HG02840 (cell line): ENCODE data around the gene ZGPAT.

ENCODE experiments used
- ATAC-seq: cut with Tn5 transposase; IDR thresholded peaks from one replicate; pipeline ENCODE4 v1.9.1; 2021; ENCODE audit warnings: mild to moderate bottlenecking, moderate library complexity, moderate number of reproducible peaks; ENCODE audit not compliant: unreplicated experiment, low FRiP score

The ZGPAT gene

DNA sequence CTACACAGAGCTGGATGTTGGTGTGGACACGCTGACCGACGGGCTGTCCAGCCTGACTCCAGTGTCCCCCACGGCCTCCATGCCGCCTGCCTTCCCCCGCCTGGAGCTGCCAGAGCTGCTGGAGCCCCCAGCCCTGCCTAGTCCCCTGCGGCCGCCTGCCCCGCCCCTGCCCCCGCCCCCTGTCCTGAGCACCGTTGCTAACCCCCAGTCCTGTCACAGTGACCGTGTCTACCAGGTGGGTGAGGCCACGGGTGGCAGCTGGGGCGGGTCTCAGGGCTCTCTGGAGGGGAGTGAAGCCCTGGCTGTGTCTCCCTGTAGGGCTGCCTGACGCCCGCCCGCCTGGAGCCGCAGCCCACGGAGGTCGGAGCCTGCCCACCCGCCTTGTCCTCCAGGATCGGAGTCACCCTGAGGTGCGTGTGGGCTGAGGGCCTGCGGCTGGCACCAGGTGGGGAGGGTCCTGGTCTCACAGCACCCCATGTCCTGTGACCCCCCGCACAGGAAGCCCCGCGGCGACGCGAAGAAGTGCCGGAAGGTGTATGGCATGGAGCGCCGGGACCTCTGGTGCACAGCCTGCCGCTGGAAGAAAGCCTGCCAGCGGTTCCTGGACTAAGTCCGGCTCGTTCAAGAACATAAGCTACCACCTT is 34.7 kb downstream of the ZGPAT start:
- ATAC-seq = no peak

DNA sequence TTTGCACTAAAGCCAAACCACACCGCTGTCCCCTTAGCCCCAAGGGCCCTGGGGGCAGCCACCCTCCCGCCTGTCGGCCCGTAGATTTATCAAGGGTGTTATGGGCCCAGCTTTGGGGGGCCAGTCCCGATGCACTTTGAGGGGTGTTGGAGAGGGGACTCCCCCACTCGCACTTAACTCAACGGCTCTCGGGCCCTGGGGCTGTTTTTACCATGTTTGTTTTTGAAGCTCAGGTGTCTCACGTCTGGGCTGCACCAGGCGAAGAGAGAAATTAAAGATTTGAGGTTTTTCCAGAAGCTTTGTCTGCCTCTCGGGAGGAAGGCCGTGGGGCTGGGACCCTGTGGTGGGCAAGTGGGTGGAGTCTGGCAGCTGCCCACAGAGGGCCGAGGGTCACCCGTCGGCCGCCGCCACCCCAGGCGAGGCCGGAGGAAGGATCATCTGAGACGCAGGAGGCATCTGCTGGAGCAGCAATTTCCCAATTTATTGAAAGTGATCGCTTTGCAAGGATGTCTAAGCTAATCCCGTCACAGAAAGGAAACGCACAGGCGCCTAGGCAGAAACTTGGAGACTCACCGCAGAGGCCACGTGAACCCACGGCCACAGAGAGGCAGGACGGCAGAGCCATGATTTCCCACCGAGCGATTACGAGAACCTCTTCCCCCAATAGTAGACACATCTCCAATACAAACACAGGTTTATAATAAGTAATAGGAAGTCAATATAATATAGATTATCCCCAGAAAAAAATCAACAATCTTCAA is 35.6 kb downstream of the ZGPAT start:
- ATAC-seq = no peak

DNA sequence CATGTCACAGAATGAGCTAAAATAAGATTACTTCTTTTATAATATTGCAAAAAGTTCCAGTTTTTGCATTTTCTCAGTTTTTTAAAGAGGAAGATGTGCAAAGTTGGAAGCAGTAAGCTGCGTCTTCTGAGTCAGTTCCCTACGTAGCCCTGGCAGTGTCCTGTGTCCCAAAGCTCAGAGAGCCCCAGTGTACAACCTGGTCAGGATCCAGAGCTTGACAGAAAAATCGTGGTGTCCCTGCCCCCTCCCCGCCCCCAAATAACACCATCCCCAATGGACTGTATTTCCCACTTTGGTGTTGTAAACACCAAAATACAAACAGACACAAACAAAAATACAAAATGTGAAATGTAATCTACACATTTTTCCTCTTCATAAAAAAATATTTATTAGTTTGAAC is 36.3 kb downstream of the ZGPAT start:
- no peak for ATAC-seq

DNA sequence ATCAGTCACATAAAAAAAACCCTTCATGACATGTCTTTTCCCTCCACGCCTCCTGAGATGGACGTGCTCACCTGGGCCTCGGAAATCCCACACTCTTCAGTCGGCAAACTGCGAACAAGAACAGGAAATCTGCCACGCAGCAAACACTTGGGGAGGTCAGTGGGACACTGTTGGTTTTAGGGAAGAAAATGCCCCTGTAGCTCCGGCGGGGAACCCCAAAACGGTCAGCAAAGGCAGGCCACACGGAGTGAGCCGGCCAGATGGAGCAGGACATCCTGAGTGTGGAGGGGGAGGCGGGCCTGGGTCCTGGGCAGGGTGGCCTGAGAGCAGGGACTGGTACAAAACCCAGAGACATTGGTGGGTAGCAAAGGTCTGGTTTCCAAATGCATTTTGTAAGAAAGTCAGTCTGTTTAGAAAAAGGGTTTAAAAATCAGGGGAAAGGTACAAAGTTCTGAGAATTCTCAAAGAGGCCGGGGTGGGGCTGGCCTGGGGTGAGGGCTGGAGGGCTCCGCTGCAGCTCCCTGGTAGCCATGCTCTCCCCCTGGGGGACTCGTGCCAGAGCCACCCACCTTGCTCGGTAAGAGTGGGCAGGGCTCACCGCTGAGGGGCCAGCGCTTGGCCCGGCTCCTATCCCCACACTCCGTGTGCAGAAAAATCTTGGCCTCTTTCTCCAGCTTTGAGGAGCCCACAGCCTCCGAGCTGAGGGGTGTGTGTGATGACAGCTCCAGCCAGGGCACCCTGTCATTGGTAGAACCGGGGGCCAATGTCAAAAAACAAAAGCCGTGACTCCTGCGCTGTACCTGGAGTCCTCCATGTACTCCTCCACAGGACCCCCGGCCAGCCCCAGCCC is 37.0 kb downstream of the ZGPAT start:
- no peak for ATAC-seq

DNA sequence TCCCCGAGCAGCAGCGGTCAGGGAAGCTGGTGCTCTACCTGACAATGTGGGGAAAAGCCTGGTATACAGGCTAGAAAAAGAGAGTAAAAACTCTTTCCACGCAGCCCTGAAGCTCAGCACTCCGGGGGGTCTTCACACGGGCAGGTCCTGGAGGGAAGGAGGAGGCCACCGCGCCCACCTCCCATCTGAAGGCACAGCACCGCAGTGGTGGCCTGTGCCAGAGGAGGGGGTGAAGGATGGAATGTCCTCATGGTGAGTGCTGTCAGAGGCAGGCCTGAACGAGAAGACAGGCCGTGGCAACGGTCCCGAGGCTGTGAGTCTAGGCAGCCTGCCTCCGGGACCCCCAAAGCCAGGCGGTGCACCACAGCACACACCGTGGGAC is 37.6 kb downstream of the ZGPAT start:
- no peak for ATAC-seq

DNA sequence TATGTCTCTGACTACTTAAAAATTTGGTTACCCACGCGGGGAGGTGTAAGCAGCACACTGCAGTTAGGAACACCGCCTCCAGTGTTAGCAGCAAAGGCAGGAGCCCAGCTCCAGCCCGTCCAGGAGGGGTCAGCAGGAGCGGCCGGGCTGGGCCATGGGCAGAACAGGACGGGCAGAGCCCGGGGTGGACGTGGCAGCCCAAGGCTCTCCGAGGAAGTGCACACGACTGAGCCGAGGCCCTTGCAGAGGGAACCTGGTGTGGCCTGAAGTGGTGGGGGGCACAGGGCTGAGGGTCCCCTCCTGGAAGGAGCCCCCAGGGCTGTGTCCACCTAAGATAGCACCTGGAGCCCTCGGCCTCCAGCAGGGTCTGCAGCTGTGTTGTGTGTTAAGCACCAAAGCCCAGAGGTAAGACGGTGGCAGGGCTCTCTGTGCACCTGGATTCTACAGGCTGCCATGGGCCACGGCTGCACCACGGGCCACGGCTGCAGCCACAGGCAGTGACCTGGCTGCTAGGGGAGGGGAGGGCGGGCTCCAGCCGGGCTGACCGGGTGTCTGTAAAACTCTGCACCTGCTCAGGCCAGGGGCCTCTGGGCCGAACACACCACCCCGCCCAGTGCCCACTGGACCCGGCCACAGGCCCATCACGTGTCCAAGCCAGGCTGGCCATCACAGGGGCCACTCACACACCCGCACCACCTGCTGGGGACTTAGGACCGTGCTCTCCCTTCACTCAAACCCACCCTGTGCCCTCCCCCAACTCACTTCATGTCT is 38.3 kb downstream of the ZGPAT start:
- ATAC-seq = no peak

DNA sequence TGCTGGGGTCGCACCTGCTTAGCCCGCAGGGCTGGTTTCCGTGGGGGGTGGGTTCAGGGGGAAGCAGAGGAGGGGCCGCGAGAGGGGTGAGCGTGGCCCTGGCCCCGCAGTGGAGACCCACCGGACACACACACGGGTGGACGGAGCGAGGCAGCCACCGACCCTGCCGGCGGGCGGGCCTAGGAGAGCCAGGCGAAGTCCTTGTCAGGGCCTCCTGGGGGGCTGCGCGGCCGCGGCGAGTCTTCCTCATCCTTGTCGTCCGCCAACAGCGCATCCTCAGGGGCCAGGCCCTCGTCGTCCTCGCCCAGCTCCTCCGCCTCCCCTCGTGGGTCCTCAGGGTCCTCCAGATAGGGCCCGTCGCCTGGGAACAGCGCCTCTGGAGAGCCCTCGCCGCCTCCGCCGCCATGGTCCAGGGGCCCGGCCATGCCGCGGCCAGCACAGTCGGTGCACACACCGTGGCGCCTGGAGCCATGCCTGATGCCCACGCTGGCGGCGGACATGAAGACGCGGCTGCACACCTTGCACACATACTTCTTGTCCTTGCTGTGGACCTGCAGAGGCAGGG is 39.0 kb downstream of the ZGPAT start:
- no peak for ATAC-seq

DNA sequence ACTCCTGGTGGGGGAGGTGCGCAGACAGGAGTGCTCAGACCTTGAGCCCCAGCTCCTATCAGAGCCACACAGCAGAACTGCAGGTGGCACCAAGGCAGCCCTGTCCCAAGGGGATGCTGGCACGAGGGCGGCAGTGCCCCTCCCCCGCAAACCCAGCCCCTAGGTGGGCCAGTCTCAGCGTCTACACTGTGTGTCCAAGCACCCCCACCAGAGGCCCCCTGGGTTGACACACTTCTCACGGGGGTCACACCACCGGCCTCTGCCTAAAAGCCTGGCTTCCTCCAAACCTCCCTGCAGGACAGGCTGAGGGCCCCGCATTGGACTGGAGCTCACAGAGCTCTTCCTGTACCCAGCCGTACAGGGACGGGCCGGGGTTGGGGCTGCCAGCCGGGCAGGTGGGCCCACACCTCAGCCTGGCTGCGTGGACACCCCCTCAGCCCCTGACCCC is 39.8 kb downstream of the ZGPAT start:
- ATAC-seq = no peak

DNA sequence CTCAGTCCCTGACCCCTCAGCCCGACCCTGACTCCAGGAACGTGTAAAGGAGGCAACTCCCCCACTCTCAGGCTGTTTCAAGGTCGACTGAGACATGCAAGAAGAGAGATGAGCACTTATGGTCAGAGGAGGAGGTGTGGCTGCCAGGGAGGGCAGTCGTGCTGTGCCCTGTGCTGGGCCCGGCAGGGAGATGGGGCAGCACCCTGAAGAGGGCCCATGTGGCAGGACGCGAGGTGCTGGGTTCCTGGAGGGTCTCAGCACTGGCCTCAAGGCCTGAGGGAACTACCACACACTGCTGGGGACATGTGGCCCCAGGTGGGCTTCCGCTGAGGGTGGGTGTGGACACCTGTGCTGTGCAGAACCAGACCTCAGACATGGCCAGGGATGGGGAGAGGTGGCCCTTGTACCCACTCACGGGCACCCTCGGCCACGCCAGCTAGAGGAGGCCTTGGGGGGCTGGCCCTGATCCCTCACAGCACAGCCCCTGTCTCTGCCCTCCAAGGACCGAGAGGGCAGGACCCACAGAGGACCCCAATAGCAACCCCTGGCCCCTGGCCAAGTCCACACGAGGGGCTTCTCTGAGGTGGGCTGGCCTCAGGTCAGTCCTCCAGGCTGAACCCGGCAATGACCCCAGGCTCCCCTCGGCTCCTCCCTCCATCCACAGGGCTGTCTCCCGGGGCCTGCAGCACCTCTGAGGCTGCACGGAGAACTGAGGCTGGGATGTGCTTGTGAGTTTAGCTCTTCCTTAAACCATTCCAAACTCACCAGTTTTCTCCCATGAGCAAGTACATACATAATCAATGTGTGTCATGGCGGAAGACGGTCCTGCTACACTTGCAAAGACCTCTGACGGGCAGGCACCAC is 40.5 kb downstream of the ZGPAT start:
- no peak for ATAC-seq

DNA sequence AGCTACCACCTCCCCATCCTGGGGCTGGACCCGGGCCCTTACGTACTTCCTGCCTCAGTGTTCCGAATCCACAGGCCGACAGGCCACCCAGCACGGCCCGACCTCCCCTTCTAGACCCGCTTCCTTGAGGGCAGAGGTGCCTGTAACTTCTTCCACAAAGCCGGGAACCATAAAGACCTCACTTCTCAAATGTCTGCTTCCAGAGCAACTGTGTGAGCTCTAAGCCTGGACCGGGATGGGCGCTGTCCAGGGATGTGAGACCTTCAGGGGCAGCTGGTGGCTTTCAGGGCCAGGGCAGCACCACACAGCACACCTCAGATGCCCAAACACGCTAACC is 41.1 kb downstream of the ZGPAT start:
- ATAC-seq = no peak

DNA sequence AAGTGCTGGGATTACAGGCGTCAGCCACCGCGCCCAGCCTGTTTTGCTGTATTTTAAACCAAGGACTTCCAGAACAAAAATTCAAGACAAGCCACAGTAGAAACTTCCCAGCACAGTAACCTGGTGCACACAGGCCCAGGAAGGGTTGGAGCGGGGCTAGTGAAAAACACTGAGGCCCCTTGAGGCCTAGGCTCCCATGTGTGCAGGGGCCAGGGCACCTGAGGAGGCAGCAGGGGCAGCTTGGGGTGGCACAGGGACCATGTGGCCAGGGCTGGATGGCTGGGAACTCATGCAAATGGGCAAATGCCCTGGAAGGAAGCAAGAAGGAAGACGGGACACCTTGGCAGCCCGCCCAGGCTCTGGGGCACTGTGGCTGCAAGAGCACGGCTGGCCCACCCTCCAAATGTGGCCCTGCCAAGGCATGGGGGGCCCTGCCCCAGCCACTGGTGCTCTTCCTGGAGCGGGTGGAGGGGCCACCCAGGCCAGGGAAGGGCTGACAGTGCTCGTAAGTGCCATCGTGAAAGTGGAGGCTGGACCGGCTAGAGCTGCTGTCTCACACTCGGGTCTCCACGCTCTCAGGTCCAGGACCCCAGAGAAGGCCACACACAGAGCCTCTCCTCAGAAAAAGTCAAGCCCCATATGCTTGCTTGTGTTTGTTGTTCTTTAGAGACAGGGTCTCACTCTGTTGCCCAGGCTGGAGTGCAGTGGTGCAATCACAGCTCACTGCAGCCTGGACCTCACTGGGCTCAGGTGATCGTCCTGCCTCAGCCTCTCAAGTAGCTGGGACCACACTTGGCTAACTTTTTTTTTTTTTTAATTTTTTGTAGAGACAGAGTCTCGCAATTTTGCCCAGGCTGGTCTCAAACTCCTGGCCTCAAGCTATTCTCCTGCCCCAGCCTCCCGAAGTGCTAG is 42.0 kb downstream of the ZGPAT start:
- ATAC-seq = no peak

DNA sequence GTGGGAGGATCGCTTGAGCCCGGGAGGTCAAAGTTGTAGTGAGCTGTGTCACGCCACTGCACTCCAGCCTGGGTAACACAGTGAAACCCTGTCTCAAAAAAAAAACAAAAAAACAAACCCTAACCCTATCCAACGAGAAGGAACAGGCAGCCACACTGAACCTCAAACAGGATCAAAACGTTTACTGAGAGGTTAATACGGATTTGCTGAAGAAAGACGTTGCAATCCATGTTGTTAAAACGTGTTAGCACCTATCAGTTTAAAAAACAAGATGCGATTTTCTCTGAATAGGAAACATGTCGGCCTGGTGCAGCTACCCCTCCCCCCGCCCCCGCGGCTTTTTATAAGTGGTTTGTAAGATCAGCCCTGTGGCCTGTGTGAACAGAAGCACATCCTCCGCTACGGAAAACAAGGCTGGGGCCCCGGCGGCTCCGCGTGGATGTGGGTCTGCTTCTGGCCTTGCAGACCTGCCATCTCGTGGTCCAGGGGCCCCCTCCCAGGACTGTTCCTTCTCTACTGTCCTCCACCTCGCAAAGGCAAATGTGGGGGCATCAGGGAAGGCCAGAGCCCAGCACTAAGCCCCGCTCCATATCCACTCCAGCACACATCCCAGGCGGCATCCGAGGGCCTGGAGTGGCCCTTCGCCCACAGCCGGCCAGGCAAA is 43.1 kb downstream of the ZGPAT start:
- no peak for ATAC-seq

DNA sequence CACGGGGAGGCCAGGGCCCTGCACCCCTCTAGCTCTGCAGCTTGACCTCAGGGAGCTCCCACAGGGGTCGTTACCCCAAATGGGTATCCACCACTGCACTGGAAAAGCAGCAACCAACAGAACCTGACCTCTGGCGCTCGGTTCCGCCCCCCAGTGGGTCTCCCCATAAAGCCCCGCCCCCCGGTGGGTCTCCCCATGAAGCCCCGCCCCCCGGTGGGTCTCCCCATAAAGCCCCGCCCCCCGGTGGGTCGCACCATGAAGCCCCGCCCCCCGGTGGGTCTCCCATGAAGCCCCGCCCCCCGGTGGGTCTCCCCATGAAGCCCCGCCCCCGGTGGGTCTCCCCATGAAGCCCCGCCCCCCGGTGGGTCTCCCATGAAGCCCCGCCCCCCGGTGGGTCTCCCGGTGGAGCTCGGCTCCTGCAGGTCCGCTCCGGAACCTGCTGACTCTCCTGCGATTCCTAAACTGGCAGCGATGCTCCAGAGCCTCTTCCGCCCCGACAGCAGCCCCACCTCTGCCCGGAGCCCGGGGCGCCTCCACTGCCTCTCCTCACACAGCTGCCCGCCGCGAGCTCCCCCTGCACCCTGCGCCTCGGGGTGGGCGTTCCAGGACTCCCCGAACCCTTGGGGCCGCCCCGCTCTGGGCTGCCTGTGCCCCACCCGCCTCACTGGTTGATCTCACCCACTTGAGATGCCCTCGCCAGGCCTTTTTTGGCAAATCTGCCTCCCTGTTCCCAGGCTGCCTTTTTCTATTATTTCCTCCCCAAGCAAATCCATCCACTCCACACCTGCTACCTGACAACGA is 43.8 kb downstream of the ZGPAT start:
- ATAC-seq = no peak

DNA sequence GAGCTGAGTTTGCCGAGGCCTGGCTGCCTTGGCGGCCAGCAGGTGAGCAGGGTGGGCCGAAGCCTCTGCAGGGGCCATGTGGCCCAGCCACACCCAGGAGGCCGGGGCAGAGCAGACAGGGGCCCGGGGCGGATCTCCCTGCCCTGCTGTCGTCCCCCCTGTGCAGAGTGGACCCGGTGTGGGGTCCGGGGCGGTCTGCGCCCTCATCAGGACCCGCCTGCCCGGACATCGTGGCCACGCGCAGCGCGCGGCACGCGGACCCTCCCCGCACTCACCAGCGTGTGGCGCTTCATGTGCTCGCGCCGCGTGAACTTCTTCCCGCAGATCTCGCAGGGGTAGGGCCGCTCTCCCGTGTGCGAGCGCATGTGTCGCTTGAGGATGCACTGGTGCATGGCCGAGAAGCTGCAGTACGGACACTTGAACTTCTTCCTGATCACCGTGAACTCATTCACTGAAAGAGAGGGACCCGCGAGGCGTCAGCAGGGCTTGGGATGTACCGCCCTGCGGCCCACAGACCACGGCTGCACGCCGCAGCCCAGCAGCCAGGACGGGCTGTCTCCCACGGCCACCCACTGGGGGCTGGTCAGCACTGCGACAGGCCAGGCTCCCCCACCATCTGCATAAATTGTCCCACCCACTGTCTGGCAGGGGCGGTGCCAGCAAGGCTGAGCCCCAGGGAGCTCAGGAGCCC is 44.7 kb downstream of the ZGPAT start:
- ATAC-seq = no peak

DNA sequence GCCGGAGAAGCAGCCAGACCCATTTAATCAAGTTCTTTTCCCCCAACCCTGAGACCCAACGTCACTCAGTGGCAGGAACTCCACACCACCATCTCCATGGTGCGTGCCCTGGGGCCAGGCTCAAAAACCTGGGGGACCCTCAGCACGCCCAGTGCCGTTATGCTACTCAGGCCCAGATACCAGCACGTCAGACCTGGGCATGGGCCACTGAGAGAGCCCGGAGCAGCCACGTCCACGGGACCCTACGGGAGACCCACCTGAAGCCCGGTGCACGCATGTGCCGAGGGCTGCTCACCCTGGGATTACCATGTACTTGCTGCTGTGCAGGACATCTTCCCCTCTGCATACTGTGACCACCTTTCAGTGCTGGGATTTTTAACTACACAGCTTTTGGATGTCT is 45.5 kb downstream of the ZGPAT start:
- ATAC-seq = no peak

DNA sequence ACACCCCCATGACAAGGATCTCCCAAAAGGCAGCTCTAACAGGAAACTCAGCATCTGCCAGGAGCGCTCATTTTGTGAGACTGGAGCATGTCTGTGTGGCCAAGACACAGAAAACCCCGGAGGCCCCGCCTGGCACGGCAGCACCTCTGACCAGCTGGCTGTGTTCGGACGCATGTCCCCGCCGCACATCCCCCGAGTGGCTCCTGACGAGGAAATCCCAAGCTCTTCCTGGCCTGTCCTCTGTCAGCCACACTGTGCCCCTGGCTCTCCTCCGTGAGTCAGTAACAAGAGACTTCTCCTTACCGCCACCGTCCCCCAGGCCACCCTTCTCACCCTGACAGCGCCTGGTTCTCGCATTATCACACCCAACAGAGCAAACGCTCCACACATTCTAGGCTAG is 46.2 kb downstream of the ZGPAT start:
- no peak for ATAC-seq
